Stimulated activated CD8-positive, alpha-beta memory T cell treated with anti-CD3 and anti-CD28 coated beads, Interleukin-12 subunit alpha, Interleukin-12 subunit beta, amount 100 ng/mL, for 1 hour (primary cell): Measurements from ENCODE around the gene CCDC174.
A peak's percentile ranks its signal among the peaks of the same experiment; 100 is the strongest.
"Not testable (repeated sequence)": the region's sequence is repeated elsewhere in the genome, so short reads cannot be mapped to it uniquely, and the experiment has no call there.

Experiments used
- DNase-seq: peaks from one replicate; pipeline ENCODE4 v3.0.0-alpha.2; 2020; ENCODE audit warnings: low read depth

The CCDC174 gene

DNA sequence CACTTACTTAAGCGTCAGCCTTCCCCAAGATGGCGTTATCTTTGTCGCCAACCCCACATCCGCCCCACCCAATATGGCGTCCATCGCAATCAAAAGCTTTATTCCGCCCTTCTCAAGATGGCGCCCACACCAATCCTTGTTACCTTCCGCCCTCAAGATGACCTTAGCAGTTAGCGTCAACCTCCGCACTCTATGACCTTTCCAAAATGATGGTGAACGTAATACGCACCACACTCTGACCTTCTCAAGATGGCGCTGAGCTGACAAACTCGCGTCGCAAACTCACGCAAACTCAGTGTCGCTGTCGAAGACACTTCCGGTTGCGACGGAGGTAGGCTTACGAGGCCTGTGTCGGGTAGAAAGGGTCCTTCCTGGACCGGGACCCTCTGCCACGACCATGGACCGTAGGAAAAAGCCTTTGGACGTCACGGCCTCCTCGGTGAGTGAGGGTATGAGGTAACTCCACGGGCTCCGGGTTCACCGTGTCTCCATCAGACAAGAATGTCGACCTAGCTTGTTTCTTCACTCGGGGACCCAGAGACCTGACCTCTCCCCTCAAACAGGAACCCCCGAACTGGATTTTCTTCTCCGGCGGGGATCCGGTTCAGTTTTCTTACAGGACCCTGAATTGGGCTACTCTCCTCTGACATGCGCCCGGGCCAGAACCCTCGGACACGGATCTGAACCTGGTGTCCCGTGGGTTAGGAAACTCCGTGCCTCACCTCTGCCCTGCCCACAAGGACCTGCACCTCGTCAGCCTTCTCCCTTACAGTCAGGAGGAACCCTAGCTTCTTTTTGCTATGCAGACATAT is at the start of gene CCDC174:
CCDC174 (plus strand) TSS at position 323 of the 812 bp plus-strand sequence; CDS start at position 398, 75 bp downstream.
- DNase-seq = peak; percentile 90

DNA sequence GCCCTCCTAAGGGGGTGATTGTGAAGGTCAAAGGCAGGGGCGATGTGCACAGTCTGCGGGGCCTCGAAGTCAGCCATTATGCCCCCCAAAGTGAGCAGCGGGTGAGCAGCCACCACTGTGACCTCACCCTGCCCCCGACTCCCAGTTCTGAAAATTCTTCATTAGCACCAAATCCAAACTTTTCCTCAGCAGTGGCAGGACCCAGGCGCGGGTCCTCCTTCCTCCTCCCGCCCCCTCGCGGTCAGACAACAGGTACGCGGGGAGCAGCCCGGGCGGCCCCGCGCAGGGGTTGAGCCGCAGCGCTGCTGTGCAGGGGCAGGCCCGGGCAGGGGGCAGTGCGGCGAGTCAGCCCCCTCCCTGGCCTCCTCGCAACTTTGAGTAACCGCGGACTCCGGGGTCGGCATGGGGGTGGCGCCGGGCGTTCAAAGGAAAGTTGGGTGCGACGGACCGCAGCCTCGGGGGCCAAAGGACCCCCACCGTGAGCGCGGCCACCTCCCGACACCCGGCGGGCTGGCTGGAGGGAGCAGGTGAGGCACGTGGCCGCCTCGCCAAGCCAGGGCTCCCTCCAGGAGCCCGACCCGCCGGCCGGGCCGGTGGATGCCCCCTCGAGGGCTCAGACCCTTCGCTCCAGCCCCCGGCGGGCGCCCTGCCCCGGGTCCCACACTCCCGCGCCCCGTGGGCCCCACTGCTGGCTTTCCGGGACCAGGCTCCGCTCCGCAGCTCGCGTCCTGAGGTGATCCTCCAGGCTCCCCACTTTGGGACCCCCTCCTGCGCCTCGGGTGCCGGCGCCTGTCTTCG is 49.4 kb upstream of the CCDC174 start:
- DNase-seq = no peak

DNA sequence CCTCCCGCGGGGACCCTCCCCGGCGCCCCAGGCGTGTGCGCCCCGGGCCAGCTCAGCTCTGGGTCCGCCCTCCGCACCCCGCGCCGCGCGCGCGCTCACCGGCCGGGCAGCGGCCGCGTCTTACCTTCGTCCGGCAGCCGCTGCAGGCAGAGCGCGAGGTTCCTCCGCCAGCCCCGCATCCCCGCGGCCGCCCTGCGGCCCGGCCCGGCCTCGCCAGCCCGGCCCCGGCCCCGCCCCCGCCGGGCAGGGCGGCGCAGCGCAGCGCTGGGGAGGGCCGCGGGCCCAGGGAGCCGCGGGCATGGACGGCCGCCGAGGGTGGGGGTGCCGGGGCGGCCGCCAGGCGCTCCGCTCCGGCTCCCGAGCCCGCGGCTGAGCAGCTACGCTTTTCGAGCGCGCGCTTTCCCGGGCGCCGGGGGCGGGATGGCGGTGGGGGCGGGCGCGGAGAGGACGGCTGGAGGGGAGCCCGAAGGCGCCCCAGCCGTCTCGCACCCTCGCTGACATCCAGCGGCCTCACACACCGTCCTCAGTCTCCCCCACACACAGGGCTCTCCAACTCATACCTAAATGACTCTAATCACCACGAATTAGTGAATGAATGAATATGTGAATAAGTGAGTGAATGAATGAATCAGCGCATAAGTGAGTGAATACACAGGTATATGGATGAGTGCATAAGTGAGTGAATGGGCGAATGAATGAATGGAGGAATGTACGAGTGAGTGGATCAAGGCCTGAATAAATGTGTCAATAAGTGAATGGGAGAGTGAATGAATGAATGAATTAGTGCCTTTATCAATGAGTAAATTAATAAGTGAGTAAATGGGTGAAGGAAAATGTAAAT is 48.5 kb upstream of the CCDC174 start:
- DNase-seq = no peak

DNA sequence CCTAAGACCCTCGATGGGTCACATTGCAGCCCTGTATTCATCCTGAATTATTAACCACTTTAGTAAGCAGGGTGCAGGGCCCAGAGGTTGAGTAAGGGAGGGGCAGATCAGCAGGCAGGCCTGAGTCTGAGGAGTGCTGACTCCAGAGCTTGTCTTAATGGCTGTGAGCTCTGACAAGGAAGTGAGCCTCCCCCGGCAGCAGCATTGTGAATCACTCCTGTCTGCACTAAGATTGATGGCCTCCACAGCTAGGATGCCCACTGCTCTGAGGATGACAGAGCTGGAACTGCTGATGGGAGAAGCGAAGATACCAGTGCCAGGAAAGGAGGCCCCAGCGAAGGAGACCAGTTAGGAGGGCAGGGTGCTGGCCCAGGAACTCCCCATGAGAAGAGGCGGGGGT is 46.5 kb upstream of the CCDC174 start:
- no peak for DNase-seq

DNA sequence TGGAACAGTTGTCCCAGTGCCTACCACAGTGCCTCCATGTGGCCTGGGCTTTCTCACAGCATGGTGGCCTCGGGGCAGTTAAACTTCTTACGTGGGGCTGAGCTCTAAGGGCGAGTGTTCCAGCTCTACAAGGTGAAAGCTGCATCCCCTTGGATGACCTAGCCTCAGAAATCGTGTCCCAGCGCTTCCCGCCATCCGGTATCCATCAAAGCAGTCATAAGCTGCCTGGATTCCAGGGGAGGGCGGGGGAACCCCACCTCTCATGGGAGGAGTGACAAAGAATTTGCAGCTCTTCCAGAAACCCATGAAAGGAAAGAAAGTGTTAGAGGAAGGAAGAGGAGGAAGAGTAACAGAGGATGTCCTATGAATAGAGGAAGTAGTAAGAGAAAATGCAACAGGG is 45.8 kb upstream of the CCDC174 start:
- no peak for DNase-seq

DNA sequence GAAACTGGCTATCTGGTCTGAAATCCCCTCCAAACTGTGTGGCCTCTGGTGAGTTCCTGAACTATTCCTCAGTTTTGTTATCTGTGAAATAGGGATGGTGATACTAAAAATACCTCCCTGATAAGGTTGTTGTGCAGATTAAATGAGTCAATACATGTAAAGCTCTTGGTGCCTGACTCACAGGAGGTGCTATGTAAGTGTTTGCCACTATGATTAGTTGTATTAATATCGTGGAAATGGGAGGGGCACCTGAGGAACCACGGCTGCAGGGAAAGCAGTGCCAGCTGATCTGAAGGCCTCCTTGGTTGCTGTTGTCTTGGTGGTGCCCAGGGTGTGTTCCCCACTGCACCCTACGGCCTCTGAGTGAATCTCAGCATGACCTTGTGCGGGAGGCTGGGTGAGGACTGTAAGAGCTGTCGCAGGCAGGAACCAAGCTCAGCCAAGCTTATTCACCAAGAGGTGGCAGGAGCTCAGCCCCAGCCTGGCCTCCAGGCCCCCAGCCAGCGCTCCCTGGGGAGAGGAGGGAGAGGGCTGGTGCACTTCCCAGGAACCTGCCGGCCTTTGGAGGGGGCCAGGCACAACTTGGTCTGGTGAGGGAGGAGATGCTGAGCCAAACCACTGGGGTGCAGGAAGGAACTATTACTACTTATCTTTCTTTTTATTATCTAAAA is 44.8 kb upstream of the CCDC174 start:
- no peak for DNase-seq

DNA sequence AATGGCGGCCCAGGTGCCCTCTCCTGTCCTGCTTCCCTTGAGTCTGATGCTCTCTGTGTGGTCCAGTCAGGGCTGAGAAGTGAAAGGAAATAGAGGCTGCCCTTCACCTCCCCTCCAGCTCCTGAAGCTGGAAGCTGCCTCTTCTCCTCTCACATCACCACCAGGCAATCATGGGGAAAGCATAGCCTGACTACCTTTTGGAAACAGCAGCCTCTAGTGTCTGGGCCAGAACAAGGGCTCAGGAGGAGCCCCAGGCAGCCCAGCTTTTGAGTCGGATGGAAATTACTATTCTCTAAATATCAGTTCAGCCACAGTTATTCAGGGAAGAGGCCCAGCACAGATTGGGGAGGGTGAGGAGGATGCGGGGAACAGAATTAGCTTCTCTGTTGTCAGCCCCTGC is 43.3 kb upstream of the CCDC174 start:
- no peak for DNase-seq

DNA sequence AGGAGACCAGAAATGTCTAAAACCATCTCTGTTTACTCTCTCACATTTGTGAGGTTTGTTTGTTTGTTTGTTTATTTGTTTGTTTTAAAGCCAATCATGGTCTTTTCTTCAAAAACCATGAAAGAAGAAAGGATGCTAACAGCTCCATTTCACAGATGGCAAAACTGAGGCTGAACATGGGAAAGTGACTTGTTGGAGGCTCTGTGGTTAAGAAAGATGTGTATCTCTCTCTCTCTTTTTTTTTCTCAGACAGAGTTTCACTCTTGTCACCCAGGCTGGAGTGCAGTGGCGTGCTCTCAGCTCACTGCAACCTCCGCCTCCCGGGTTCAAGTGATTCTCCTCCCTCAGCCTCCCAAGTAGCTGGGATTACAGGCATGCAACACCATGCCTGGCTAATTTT is 42.5 kb upstream of the CCDC174 start:
- not testable (repeated sequence) for DNase-seq

DNA sequence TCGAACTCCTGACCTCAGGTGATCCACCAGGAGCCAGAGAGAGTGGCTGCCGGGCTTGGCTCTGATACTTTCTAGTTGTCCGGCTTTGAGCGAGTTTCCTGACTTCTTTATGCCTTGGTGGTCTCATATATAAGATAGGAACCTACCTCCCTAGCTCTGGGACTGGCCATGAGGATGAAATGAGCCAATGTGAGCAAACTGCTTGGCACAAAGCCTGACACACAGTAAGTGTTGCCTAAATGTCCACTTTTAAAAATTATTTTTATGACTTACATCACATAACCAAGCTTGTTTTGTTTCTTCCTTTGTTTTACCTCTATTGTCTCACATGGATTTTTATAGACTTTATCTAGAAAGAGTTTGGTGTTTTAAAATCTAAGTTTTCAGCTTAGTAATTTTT is 42.1 kb upstream of the CCDC174 start:
- DNase-seq = no peak

DNA sequence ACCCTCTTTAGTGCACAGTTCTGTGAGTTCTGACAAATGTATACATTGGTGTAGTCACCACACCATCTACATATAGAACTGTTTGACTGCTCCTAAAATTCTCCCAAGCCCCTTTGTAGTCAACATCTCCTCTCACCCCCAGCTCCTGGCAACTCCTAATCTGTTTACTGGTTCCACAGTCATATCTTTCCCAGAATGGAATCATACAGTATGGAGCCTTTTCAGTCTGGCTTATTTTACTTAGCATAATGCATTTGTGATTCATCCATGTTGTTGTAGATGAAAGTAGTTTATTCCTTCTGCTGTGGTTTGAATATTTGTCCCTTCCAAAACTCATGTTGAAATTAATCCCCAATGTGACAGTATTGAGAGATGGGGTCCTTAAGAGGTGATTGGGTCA is 41.6 kb upstream of the CCDC174 start:
- no peak for DNase-seq

DNA sequence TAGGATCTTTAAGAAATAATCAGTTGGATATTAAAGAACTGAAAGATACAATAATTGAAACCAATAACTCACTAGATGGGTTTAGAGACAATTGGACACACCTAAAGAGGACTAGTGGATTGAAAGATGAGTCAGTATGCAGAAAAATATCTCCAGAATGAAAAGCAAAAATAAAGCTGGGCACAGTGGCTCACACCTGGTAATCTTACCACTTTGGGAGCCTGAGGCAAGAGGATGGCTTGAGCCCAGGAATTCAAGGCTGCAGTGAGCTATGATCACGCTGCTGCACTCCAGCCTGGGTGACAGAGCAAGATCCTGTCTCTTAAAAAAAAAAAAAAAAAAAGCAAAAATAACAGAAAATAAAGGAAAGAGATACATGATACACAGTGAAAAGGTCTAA is 37.4 kb upstream of the CCDC174 start:
- DNase-seq = no peak

DNA sequence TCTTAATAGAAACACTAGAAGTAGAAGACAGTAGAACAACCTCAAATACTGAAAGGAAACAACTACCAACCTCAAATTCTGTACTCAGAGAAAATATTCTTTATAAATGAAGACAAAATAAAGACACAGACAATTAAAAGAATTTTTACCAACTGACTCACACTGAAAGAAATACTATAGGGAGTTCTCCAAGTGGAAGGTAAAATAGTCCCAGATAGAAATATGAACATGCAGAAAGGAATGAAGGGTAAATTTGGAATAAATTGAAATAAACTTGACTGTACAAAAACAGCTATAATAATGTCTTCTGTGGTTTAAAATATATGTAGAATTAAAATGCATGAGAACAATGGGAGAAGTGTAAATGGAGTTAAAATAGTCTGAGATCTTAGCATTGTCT is 36.7 kb upstream of the CCDC174 start:
- no peak for DNase-seq

DNA sequence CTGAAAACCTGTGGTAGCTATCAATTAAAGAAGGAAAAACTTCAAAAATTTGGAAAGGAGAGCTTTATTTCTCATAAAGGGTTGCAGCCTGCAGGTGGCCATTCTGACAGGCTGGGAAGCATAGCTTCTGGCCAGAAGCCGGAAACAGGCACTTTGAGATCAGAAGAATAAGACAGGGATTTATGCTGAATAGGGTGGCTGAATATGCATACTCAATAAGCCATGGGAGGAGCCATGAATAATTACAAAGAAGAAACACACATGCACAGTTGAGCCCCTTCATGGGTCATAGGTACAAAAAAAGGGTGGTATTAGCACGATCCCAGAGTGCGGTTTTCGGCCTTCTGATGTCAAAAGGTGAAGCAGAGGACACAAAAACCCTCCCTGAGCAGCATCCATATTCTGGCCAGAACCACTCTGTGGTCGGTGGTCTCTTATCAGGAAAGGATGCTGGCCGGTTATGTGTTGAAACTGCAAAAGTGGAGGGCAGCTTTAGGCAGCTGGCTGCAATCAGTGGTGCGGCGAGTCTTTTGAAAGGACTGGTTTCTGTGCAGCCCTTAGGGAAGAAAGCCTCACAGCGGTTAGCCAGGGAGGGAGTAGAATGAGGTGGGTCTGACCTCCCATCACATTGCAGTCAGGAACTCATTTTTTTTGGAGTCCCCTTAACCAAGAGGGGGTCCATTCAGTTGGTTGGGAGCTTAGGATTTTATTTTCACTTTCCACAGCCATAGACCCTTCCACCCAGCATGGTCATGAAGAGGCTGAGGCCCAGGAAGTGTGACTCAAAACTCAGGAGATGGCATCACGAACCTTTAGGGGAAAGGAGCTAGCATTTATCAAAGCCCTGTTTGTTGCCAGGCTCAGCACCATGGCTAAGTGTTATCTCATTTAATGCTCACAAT is 34.7 kb upstream of the CCDC174 start:
- no peak for DNase-seq

DNA sequence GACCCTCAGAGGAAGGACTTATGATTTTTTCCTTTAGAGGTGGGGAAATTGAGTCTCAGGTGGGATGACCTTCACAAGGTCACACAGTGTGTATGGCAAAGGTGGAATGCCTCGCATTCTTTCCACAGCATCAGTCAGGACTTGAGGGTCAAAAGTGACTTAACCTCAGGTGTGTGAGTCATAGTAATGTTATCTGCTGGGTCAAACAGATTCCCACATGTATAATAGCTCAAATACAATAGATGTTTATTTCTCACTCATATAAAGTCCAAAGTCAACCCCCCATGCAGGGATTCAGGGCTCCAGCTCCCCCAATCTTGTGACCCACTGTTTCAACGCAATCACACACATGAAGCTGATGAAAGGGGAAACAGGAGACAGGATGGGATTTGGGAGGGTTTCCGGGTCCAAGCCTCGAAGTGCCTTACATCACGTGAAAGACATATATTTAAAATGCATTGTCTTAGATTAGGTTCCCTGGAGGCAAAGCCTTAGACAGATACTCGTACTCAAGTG is 34.0 kb upstream of the CCDC174 start:
- no peak for DNase-seq

DNA sequence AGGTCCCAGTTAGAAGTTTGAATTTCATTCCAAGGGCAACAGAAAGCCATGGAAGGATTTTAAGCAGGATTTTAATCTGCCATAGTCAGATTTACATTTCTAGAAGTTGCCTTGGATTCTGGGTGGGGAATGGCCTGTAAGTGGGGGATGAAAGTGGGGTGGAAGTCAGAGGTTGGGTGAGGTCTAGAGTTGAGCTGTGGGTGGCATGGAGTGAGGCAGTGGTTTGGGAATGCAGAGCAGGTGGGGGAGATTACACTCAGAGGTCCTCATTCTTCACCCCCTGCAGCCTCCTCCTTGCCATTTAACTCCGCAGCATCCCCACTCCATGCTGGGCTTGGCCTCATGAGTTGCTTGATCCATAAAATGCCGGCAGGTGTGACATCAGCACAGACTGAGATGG is 32.0 kb upstream of the CCDC174 start:
- DNase-seq = no peak

DNA sequence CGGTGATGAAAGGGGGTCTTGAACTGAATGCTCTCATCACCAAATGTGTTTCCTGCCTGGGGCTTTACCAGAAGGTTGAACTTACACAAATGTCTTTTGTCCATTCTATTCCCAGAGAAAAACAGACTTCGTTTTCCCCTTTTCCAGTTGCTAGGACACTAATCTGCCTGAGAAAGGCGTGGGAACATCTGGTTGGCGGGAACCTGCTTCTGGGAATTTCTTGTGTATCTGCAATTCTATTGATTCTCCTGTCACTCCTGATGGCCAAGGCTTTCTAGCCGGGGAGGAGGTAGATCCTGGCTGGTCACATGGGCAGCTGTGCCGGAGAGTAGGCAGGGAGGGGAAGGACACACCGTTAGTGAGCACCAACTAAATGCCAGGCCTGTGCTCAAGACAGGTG is 31.1 kb upstream of the CCDC174 start:
- DNase-seq = no peak

DNA sequence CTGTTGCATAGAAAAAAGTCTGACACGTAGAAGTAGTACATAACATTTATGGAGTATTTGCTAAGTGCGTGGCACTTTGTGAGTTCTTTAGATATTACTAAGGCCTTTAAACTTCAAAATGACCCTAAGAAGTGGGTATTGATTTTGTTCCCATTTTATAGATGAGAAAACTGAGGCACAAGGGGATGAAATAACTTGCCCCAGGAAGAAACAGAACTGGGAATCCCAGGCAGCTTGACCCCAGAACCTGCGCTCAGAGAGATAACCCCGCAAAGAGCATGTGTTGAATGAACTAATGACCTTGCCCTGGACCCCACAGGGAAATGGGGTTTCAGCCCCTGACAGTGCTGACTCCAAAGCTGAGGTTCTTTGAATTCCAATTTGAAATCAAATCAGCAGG is 30.5 kb upstream of the CCDC174 start:
- DNase-seq = no peak

DNA sequence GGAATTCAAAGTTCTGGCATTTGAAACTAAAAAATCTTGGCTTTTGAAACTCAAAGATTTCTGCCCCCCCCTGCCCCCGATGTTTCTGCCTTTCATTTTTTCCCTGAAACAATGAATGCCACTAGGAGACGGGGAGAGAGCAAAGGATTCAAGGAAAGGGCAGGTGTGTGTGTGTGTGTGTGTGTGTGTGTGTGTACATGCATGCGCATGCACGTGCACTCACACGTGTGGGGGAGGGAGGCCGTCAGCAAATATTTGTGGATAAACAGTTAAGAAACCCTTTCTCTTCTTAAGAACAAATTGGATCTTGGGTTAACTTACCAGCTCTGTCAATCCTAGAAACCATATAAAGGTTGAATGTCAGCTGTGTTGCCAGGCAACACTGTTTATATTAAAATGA is 29.2 kb upstream of the CCDC174 start:
- DNase-seq = no peak

DNA sequence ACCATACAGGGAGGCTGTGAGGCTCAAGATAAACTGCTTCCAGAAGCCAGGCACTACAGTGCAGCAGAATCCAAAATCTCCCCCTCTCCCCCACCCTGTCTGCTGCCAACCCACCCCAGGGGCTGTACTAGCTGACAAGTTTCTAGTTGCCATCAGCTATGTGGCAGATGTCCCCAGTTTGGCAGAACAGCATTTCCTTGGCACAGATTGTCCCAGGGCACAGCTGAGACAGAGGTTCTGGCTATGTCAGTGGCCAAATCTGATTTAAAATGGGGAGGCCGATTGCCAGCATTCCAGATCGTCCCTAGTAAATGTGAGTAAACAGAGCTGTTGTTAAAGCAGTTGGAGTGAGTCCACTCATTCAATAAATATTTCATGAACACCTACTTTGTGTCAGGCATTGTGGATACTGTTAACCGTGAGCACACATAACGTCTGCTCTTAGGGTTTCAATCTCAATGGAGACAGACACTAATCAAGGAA is 28.0 kb upstream of the CCDC174 start:
- DNase-seq = no peak

DNA sequence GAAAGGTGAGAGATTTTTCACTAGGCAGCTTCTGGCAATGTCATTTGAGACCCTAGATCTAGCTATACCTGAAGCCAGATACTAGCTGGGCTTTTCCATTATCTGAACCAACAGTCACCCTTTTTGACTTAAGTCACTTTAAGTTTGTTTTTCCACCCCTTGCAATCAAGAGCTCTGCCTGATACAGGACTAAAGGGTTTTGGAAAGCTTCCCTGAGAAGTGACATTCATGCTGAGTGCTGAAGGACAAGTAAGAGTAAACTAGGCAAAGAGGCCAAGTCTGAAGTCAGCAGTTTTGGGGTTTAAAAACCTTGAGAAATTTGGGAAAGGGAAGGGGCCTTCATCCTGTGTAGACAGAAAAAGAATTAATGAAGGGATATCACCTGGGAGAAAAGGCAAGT is 27.1 kb upstream of the CCDC174 start:
- no peak for DNase-seq

DNA sequence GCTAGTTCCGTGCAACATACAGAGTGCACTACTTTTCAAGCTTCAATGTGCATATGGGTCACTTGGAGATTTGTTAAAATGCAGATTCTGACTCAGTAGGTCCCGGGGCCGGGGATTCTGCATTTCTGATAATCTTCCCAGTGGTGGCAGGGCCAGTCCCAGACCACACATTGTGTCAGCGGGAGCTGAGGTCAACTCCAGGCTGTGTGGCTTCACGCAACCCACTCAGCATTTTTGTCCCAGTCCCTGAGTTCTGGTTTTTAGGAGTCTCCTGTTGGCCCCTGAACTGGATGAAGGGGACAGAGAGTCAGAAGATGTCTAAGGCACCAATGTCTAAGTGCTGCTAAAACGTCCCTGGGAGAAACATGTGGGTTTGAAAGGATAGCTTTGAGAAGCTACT is 26.1 kb upstream of the CCDC174 start:
- DNase-seq = no peak
